ENCODE data around the gene NUP153.
"Not testable (repeated sequence)": the region's sequence is repeated elsewhere in the genome, so short reads cannot be mapped to it uniquely, and the experiment has no call there.

NUP153 gene

DNA sequence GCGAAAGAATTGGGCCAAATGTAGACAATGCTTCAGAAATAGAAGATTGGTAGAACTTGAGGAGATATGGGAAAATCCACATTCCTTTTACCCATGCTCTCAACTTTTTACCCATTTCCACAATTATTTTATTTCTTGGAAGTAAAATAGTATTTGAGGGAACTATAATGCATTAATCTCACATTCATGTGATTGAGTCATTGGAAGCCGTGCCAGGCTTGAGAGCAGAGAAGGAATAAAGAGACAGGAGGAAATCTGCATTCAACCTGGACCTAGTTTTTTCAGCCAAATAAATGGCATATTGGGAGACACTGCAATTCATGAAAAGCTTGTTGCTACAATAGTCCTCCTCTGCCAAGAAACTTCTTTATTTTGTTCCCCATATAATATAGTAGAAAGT, 2.8 kb upstream of the NUP153 start:
- H3K9me3 ChIP-seq (ENCODE audit: severe bottlenecking), result no peaks in the 10 kb centered on the region
- H3K36me3 ChIP-seq, result peaks cover 15% of the 10 kb centered on the region
- H3K27ac ChIP-seq, result no peak overlapping the region
- no peaks in the 10 kb centered on the region for H3K27me3 ChIP-seq (ENCODE audit: insufficient read depth, low read depth, severe bottlenecking)
- TF ChIP-seq, protein P1, sequence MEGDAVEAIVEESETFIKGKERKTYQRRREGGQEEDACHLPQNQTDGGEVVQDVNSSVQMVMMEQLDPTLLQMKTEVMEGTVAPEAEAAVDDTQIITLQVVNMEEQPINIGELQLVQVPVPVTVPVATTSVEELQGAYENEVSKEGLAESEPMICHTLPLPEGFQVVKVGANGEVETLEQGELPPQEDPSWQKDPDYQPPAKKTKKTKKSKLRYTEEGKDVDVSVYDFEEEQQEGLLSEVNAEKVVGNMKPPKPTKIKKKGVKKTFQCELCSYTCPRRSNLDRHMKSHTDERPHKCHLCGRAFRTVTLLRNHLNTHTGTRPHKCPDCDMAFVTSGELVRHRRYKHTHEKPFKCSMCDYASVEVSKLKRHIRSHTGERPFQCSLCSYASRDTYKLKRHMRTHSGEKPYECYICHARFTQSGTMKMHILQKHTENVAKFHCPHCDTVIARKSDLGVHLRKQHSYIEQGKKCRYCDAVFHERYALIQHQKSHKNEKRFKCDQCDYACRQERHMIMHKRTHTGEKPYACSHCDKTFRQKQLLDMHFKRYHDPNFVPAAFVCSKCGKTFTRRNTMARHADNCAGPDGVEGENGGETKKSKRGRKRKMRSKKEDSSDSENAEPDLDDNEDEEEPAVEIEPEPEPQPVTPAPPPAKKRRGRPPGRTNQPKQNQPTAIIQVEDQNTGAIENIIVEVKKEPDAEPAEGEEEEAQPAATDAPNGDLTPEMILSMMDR (IDR thresholded peaks at IDR 0.05; ENCODE audit: low read depth, low read length), result no peak
- DNase-seq, result no peak
- H3K4me3 ChIP-seq (ENCODE audit: low read depth, low read length), result no peak overlapping the region

DNA sequence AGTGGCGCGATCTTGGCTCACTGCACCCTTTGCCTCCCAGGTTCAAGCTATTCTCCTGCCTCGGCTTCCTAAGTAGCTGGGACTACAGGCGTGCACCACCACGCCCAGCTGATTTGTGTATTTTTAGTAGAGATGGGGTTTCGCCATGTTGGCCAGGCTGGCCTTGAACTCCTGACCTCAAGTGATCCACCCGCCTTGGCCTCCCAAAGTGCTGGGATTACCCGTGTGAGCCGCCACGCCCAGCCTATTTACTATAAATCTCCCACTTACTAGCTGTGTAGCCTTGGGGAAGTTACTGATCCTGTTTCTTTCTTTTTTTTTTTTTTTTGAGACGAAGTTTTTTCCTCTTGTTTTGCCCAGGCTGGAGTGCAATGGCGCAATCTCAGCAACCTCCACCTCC, 1.3 kb upstream of the NUP153 start:
- H3K4me3 ChIP-seq (ENCODE audit: low read depth, low read length); H3K27ac ChIP-seq; H3K27me3 ChIP-seq (ENCODE audit: insufficient read depth, low read depth, severe bottlenecking); DNase-seq; H3K9me3 ChIP-seq (ENCODE audit: severe bottlenecking): not testable (repeated sequence)
- H3K36me3 ChIP-seq, result peaks cover 17% of the 10 kb centered on the region

DNA sequence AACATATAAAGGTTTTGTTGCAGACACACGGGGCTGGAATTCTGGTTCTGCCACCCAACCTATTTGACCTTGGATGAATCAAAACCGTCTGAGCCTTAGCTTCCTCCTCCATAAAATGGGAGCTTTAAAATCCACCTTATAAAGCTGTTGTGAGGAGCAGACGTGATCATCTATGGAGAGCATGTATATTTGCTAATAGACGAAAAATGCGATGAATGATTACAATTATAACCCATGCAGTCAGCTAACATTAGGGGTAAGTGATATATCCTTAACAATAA, 586 bp upstream of the NUP153 start:
- H3K27ac ChIP-seq, result peak overlapping the region; percentile 97
- no peaks in the 10 kb centered on the region for H3K27me3 ChIP-seq (ENCODE audit: insufficient read depth, low read depth, severe bottlenecking)
- H3K36me3 ChIP-seq, result peaks cover 17% of the 10 kb centered on the region
- DNase-seq, result no peak
- H3K9me3 ChIP-seq (ENCODE audit: severe bottlenecking), result no peaks in the 10 kb centered on the region
- TF ChIP-seq, protein P1 (IDR thresholded peaks at IDR 0.05; ENCODE audit: low read depth, low read length), result no peak
- peak overlapping the region; percentile 94 for H3K4me3 ChIP-seq (ENCODE audit: low read depth, low read length)

DNA sequence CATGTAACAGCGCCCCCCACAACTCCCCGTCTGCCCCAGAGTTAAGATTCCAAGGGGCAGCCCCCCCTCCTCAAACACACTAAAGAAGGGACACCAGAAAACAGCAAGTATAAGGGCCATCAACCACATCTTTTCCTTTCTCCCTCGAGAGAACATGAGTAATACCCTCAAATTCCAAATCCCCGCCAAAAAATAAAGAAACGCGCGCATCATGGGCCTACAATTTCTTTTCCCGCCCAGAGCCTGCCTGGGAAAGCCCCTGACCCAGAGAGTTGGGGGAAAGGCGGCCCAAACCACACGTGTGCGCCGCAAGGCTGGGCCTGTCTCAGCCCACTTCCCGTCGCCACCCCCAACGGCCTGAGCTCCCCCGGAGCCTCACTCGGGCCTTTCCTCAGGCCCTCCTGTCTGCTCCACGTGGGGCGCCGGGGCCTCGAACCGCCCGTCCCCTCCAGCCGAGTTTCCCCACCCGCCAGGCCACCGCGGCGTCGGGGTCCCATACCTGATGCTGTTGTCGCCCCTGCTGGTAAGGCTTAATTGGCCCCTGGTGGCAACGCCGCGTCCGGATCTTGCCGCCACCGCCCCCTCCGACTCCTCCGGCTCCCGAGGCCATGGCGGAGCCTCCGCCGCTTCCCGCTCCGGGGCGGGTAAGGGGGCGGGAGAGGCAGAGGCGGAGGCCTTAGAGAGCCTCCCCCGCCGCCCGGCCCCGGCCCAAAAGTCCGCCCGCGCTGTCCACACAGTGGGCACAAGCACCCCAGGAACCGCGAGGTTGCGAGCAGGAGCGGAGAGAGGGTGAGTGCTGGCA, 746 bp downstream of the NUP153 start:
- Histone ChIP-seq H3K27me3 (ENCODE audit: insufficient read depth, low read depth, severe bottlenecking) (no peaks in the 10 kb centered on the region), H3K9me3 (ENCODE audit: severe bottlenecking) (no peaks in the 10 kb centered on the region), H3K4me3 (ENCODE audit: low read depth, low read length) (peak overlapping the region; percentile 94), H3K27ac (peak overlapping the region; percentile 97), H3K36me3 (peaks cover 17% of the 10 kb centered on the region)
- peak; percentile 76 for DNase-seq
- TF ChIP-seq, protein P1 (IDR thresholded peaks at IDR 0.05; ENCODE audit: low read depth, low read length), result peak; percentile 20; the same call in 1 of the 2 replicates

DNA sequence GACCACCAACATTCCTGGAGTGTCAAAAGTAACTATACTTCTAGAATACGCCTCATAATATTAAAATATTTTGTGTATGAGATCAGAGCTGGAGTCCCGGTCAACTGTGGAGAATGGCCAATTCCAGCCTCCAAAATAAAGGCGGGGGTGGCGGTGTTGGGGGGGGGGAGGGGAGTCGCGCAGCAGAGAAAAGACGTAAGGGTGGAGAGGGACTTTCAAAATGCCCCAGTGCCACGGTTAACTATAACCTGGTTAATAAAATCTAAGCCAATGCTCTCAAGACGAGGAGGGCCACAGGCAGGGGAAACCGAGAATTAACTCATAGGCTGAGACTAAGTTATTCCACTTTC, 1.3 kb downstream of the NUP153 start:
- Histone ChIP-seq H3K9me3 (ENCODE audit: severe bottlenecking) (no peaks in the 10 kb centered on the region), H3K36me3 (peaks cover 17% of the 10 kb centered on the region), H3K4me3 (ENCODE audit: low read depth, low read length) (peak overlapping the region; percentile 94), H3K27me3 (ENCODE audit: insufficient read depth, low read depth, severe bottlenecking) (no peaks in the 10 kb centered on the region), H3K27ac (peak overlapping the region; percentile 97)
- DNase-seq, result no peak
- TF ChIP-seq, protein P1 (IDR thresholded peaks at IDR 0.05; ENCODE audit: low read depth, low read length), result peak; percentile 39; the same call in 1 of the 2 replicates

DNA sequence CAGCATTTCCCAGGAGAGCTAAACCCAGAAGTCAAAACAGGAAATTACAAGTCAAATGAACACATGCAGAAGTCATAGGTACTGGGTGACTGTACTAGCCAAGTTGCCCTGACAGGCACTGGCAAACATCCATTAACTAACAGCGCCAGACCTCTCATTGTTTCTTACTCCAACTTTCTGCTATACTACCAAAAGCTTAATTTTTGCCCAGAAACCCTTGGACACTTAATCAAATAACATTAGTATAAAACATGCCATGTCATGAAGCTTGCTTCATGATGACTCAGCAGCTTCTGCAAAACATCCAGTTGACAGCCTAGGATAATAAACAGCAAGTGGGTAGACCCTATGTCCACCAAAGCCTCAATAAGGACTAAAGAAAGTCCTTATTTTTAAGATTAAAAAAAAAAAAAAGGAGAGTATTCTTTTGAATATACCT, 3.5 kb downstream of the NUP153 start:
- H3K9me3 ChIP-seq (ENCODE audit: severe bottlenecking), result no peaks in the 10 kb centered on the region
- no peak overlapping the region for H3K27ac ChIP-seq
- no peak overlapping the region for H3K4me3 ChIP-seq (ENCODE audit: low read depth, low read length)
- DNase-seq, result no peak
- H3K27me3 ChIP-seq (ENCODE audit: insufficient read depth, low read depth, severe bottlenecking), result no peaks in the 10 kb centered on the region
- TF ChIP-seq, protein P1 (IDR thresholded peaks at IDR 0.05; ENCODE audit: low read depth, low read length), result no peak
- H3K36me3 ChIP-seq, result peaks cover 22% of the 10 kb centered on the region
